Fibroblast of gingiva (primary cell): ENCODE results near the gene GALNT10.

Experiments
- DNase-seq: peaks from one replicate; pipeline ENCODE4 v3.0.0-alpha.2; 2011; ENCODE audit warnings: low read depth

The GALNT10 gene

GRCh38 chr5:154236536-154237375 lies 46.2 kb downstream of the GALNT10 start:
- DNase-seq: no peak

- DNase-seq: no peak
Observed at GRCh38 chr5:154237376-154237743, 46.8 kb downstream of the GALNT10 start.

- DNase-seq: no peak
Observed at GRCh38 chr5:154237946-154238345, 47.4 kb downstream of the GALNT10 start.

GRCh38 chr5:154238776-154239481 lies 48.4 kb downstream of the GALNT10 start:
- no peak for DNase-seq

- no peak for DNase-seq
Observed at GRCh38 chr5:154240595-154240994, 50.1 kb downstream of the GALNT10 start.

GRCh38 chr5:154241021-154241420 lies 50.5 kb downstream of the GALNT10 start:
- DNase-seq: no peak

- no peak for DNase-seq
Observed at GRCh38 chr5:154242442-154242841, 51.9 kb downstream of the GALNT10 start.

GRCh38 chr5:154242964-154243376 lies 52.4 kb downstream of the GALNT10 start:
- no peak for DNase-seq

GRCh38 chr5:154243736-154244135 lies 53.2 kb downstream of the GALNT10 start:
- no peak for DNase-seq

- no peak for DNase-seq
Observed at GRCh38 chr5:154244476-154244875, 53.9 kb downstream of the GALNT10 start.

- DNase-seq: no peak
Observed at GRCh38 chr5:154248691-154249090, 58.2 kb downstream of the GALNT10 start.

GRCh38 chr5:154249826-154250225 lies 59.3 kb downstream of the GALNT10 start:
- no peak for DNase-seq

GRCh38 chr5:154251529-154251928 lies 61.0 kb downstream of the GALNT10 start:
- DNase-seq: no peak

GRCh38 chr5:154253807-154254206 lies 63.3 kb downstream of the GALNT10 start:
- DNase-seq: no peak

- no peak for DNase-seq
Observed at GRCh38 chr5:154254896-154255295, 64.4 kb downstream of the GALNT10 start.

GRCh38 chr5:154257046-154257445 lies 66.5 kb downstream of the GALNT10 start:
- DNase-seq: no peak

- DNase-seq: no peak
Observed at GRCh38 chr5:154258531-154259217, 68.1 kb downstream of the GALNT10 start.

- DNase-seq: peak; percentile 15
Observed at GRCh38 chr5:154260224-154260927, 69.8 kb downstream of the GALNT10 start.

GRCh38 chr5:154262342-154262741 lies 71.8 kb downstream of the GALNT10 start:
- DNase-seq: no peak

- DNase-seq: no peak
Observed at GRCh38 chr5:154264549-154265196, 74.1 kb downstream of the GALNT10 start.

GRCh38 chr5:154265197-154265773 lies 74.8 kb downstream of the GALNT10 start:
- no peak for DNase-seq
